ENCODE measurements around the gene WDR70. TPM values are rescaled to one million over a fixed set of nuclear protein-coding genes. Genes with fewer than 3 reads are reported as not detected.

WDR70 gene
- total RNA-seq, 2 donors from 2014 or later: 18.0 to 25.3 TPM

DNA sequence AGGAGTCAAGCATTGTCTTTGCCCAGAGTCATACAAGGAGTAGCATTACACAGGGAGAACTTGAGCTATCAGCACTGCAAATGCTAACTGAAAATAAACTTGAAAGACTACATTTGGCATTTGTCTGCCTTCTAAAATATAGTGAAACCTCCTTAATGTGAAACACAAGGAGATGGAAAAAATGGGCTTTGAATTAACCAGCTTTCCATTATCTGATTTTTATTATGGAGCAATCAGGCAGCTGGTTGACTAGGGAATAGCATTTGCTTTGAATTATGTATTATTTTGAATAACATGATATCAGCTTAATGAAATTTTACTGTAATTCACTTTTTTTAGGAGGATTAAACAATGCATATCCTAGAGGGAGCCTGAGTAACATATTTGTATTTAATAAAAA, 329.9 kb downstream of the WDR70 start:
- no peak for DNase-seq (ENCODE audit: low spot score)
- Histone ChIP-seq H3K27me3 (replicated peaks; ENCODE audit: insufficient read depth) (no peaks in the 10 kb centered on the region), H3K27ac (no peak overlapping the region), H3K4me1 (ENCODE audit: control insufficient read depth in 1 of 2, low read depth in 2 of 2) (peaks cover 0 to 4% of the 10 kb centered on the region in 2 donors), H3K4me3 (no peak overlapping the region), H3K9me3 (no peaks in the 10 kb centered on the region), H3K36me3 (no peaks in the 10 kb centered on the region)
- TF ChIP-seq CTCF (IDR thresholded peaks at IDR 0.05): no peak
- no peak for ATAC-seq (ENCODE audit: insufficient number of reproducible peaks, low FRiP score, low read depth)

GRCh38 chr5:37710965-37711364, 331.8 kb downstream of the WDR70 start:
- TF ChIP-seq CTCF (IDR thresholded peaks at IDR 0.05): no peak
- no peaks in the 10 kb centered on the region for H3K4me1 ChIP-seq (ENCODE audit: control insufficient read depth in 1 of 2, low read depth in 2 of 2)
- H3K9me3 ChIP-seq: no peaks in the 10 kb centered on the region
- DNase-seq (ENCODE audit: low spot score): no peak
- H3K27ac ChIP-seq: no peak overlapping the region
- no peak overlapping the region for H3K4me3 ChIP-seq
- no peaks in the 10 kb centered on the region for H3K36me3 ChIP-seq
- H3K27me3 ChIP-seq (replicated peaks; ENCODE audit: insufficient read depth): no peaks in the 10 kb centered on the region
- ATAC-seq (ENCODE audit: insufficient number of reproducible peaks, low FRiP score, low read depth): no peak

DNA sequence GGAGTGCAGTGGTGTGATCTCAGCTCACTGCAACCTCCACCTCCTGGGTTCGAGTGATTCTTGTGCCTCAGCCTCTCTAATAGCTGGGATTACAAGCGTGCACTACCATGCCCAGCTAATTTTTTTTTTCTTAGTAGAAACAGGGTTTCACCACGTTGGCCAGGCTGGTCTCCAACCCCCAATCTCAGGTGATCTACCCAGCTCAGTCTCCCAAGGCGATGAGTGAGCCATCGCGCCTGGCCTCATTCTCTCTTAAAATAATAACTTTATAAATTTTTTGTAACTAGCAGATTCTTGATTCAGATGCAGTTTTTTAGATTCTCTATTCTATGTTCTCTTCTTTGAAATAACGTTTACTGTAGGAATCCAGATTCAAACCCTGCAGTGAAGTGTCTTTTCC, 333.6 kb downstream of the WDR70 start:
- no peak for TF ChIP-seq CTCF (IDR thresholded peaks at IDR 0.05)
- H3K36me3 ChIP-seq: no peaks in the 10 kb centered on the region
- H3K4me1 ChIP-seq (ENCODE audit: control insufficient read depth in 1 of 2, low read depth in 2 of 2): peaks cover 8 to 10% of the 10 kb centered on the region in 2 donors
- no peaks in the 10 kb centered on the region for H3K9me3 ChIP-seq
- DNase-seq (ENCODE audit: low spot score) (no peak), ATAC-seq (ENCODE audit: insufficient number of reproducible peaks, low FRiP score, low read depth) (no peak)
- no peak overlapping the region for H3K27ac ChIP-seq
- H3K4me3 ChIP-seq: no peak overlapping the region
- H3K27me3 ChIP-seq (replicated peaks; ENCODE audit: insufficient read depth): no peaks in the 10 kb centered on the region

- peaks cover 12 to 17% of the 10 kb centered on the region in 2 donors for H3K4me1 ChIP-seq (ENCODE audit: control insufficient read depth in 1 of 2, low read depth in 2 of 2)
- no peak overlapping the region for H3K27ac ChIP-seq
- no peaks in the 10 kb centered on the region for H3K27me3 ChIP-seq (replicated peaks; ENCODE audit: insufficient read depth)
- DNase-seq (ENCODE audit: low spot score): no peak
- H3K9me3 ChIP-seq: no peaks in the 10 kb centered on the region
- TF ChIP-seq CTCF (IDR thresholded peaks at IDR 0.05): no peak
- H3K4me3 ChIP-seq: no peak overlapping the region
- ATAC-seq (ENCODE audit: insufficient number of reproducible peaks, low FRiP score, low read depth): no peak
- no peaks in the 10 kb centered on the region for H3K36me3 ChIP-seq
Observed at GRCh38 chr5:37714756-37715155, 335.6 kb downstream of the WDR70 start.

- DNase-seq (ENCODE audit: low spot score) (no peak), ATAC-seq (ENCODE audit: insufficient number of reproducible peaks, low FRiP score, low read depth) (no peak)
- no peak for TF ChIP-seq CTCF (IDR thresholded peaks at IDR 0.05)
- Histone ChIP-seq H3K4me1 (ENCODE audit: control insufficient read depth in 1 of 2, low read depth in 2 of 2) (peaks cover 12 to 17% of the 10 kb centered on the region in 2 donors), H3K4me3 (no peak overlapping the region), H3K9me3 (no peaks in the 10 kb centered on the region), H3K36me3 (no peaks in the 10 kb centered on the region), H3K27ac (no peak overlapping the region), H3K27me3 (replicated peaks; ENCODE audit: insufficient read depth) (no peaks in the 10 kb centered on the region)
Observed at GRCh38 chr5:37715361-37715760, 336.2 kb downstream of the WDR70 start.

Measured in thoracic aorta (tissue), 2 donors.